Measurements from ENCODE around the gene RPS25.
"Not testable (repeated sequence)": the region's sequence is repeated elsewhere in the genome, so short reads cannot be mapped to it uniquely, and the experiment has no call there.

Gene RPS25

DNA sequence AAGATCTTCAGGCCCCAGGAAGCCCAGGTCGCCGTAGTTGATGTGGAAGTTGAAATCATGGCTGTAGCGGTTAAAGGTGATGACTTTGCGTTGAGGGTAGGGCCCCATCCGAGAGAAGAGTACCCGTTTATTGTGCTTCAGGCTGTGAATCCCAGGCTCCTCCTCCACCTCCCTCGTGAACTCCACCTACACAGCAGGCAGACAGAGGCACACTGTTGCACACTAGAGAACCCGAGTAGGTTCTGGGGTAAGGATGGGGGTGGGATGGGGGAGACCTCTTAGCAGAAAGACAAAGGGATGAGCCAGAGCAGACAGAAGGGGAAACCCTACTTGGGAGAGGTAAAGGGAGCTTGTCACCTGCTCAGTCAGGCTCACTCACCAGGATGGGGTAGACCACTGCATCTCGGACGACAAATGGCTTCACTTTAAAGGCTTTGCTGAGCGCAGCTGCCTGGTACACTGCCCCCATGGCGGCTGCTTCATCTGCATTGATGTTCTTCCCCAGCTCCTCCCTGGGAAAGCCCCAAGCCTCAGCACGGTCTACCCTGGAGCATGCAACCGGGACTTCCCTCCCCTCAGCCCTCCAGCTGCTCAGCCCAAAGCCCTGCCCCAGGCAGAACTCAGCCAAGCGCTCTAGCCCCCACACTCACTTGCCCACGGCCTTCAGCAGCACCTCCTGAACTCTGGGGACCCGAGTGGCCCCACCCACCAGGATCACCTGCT lies 33.5 kb upstream of the RPS25 start:
- no peak overlapping the region for H3K4me3 ChIP-seq (ENCODE audit: low read length)
- H3K4me1 ChIP-seq (ENCODE audit: control insufficient read depth, insufficient read depth, low read length) = peaks cover 7% of the 10 kb centered on the region
- H3K27ac ChIP-seq (ENCODE audit: low read depth, low read length) = no peak overlapping the region
- H3K27me3 ChIP-seq (ENCODE audit: control insufficient read depth, insufficient read depth, low read length) = no peaks in the 10 kb centered on the region
- no peak overlapping the region for H3K9ac ChIP-seq (ENCODE audit: low read length)
- peaks cover 66% of the 10 kb centered on the region for H3K36me3 ChIP-seq (ENCODE audit: control insufficient read depth, insufficient read depth, low read length)

DNA sequence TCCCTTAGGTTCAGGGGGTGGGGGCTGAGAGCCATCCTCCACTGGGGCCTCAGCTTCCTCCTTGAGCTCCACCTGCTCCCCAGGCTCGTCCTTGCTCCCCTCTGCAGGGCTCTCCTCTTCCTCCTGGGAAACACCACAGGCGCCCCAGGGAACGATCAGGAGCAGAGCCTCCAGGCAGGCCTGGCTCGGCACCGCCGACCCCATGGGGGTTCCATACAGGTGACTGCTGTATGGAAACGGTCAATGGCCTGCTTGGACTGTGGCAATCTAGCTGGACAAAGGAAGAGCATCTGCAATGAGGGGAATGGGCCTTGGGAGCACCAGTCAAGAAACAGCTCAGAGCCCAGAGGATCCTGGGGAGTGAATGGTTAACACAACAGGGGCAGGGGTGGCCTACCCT lies 30.9 kb upstream of the RPS25 start:
- Histone ChIP-seq H3K4me1 (ENCODE audit: control insufficient read depth, insufficient read depth, low read length) (no peaks in the 10 kb centered on the region), H3K27me3 (ENCODE audit: control insufficient read depth, insufficient read depth, low read length) (no peaks in the 10 kb centered on the region), H3K4me3 (ENCODE audit: low read length) (no peak overlapping the region), H3K9ac (ENCODE audit: low read length) (no peak overlapping the region), H3K27ac (ENCODE audit: low read depth, low read length) (no peak overlapping the region), H3K36me3 (ENCODE audit: control insufficient read depth, insufficient read depth, low read length) (peaks cover 58% of the 10 kb centered on the region)

DNA sequence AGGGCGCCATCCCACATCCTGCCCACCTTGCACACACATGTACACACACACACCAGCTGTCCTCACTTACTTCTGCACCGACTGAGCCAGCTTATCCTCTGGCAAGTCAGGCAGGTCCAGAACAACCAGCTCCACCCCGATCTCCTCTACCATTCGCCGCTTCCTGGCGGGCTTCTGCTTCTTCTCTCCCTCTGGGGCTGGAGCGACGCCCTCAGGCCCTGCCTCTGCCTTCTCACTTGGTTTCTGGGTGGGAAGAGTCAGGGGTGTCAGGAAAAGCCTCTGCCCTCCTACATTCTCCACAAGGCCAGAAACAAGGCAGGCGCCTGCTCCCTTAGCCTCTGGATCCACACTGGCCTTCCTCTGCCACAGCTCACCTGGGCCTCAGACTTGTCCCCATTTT lies 30.5 kb upstream of the RPS25 start:
- Histone ChIP-seq H3K4me1 (ENCODE audit: control insufficient read depth, insufficient read depth, low read length) (no peaks in the 10 kb centered on the region), H3K36me3 (ENCODE audit: control insufficient read depth, insufficient read depth, low read length) (peaks cover 54% of the 10 kb centered on the region), H3K27ac (ENCODE audit: low read depth, low read length) (no peak overlapping the region), H3K4me3 (ENCODE audit: low read length) (no peak overlapping the region), H3K9ac (ENCODE audit: low read length) (no peak overlapping the region), H3K27me3 (ENCODE audit: control insufficient read depth, insufficient read depth, low read length) (no peaks in the 10 kb centered on the region)

- H3K27ac ChIP-seq (ENCODE audit: low read depth, low read length) = no peak overlapping the region
- peaks cover 43% of the 10 kb centered on the region for H3K36me3 ChIP-seq (ENCODE audit: control insufficient read depth, insufficient read depth, low read length)
- no peak overlapping the region for H3K9ac ChIP-seq (ENCODE audit: low read length)
Measured at GRCh38 chr11:119047205-119047604, 29.1 kb upstream of the RPS25 start.

GRCh38 chr11:119046489-119046888 lies 28.3 kb upstream of the RPS25 start:
- H3K4me1 ChIP-seq (ENCODE audit: control insufficient read depth, insufficient read depth, low read length) = no peaks in the 10 kb centered on the region
- no peak overlapping the region for H3K4me3 ChIP-seq (ENCODE audit: low read length)
- H3K27me3 ChIP-seq (ENCODE audit: control insufficient read depth, insufficient read depth, low read length) = no peaks in the 10 kb centered on the region
- no peak overlapping the region for H3K27ac ChIP-seq (ENCODE audit: low read depth, low read length)
- no peak overlapping the region for H3K9ac ChIP-seq (ENCODE audit: low read length)
- H3K36me3 ChIP-seq (ENCODE audit: control insufficient read depth, insufficient read depth, low read length) = peaks cover 36% of the 10 kb centered on the region

More at GRCh38 chr11:119047205-119047604, 29.1 kb upstream of the RPS25 start:
- Histone ChIP-seq H3K4me1 (ENCODE audit: control insufficient read depth, insufficient read depth, low read length) (no peaks in the 10 kb centered on the region), H3K4me3 (ENCODE audit: low read length) (no peak overlapping the region), H3K27me3 (ENCODE audit: control insufficient read depth, insufficient read depth, low read length) (no peaks in the 10 kb centered on the region)

DNA sequence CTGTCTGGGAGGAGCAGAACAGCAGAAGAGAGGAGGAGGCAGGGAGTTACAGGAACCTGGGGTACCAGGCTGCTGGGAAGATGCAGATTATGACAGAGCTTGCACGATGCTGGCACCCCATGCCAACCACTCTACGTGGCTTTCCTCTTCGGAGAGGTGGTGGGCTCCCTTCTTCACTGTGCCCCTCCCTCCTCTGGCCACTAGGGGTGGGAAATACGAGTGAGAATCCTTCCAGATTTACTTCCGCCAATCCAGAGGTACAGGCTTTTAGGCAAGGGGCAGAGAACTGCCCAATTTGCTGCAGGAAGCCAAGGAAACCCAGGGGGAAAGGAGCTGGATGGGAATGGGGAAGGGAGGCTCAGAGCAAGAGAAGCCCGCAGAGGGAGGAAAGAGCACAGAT lies 26.6 kb upstream of the RPS25 start:
- no peak overlapping the region for H3K27ac ChIP-seq (ENCODE audit: low read depth, low read length)
- peaks cover 27% of the 10 kb centered on the region for H3K36me3 ChIP-seq (ENCODE audit: control insufficient read depth, insufficient read depth, low read length)
- H3K4me1 ChIP-seq (ENCODE audit: control insufficient read depth, insufficient read depth, low read length) = no peaks in the 10 kb centered on the region
- no peaks in the 10 kb centered on the region for H3K27me3 ChIP-seq (ENCODE audit: control insufficient read depth, insufficient read depth, low read length)
- no peak overlapping the region for H3K4me3 ChIP-seq (ENCODE audit: low read length)
- H3K9ac ChIP-seq (ENCODE audit: low read length) = no peak overlapping the region

GRCh38 chr11:119042927-119043326 lies 24.8 kb upstream of the RPS25 start:
- H3K4me3 ChIP-seq (ENCODE audit: low read length) = no peak overlapping the region
- H3K27ac ChIP-seq (ENCODE audit: low read depth, low read length) = no peak overlapping the region
- no peaks in the 10 kb centered on the region for H3K27me3 ChIP-seq (ENCODE audit: control insufficient read depth, insufficient read depth, low read length)
- no peak overlapping the region for H3K9ac ChIP-seq (ENCODE audit: low read length)
- H3K4me1 ChIP-seq (ENCODE audit: control insufficient read depth, insufficient read depth, low read length) = no peaks in the 10 kb centered on the region
- H3K36me3 ChIP-seq (ENCODE audit: control insufficient read depth, insufficient read depth, low read length) = peaks cover 13% of the 10 kb centered on the region

DNA sequence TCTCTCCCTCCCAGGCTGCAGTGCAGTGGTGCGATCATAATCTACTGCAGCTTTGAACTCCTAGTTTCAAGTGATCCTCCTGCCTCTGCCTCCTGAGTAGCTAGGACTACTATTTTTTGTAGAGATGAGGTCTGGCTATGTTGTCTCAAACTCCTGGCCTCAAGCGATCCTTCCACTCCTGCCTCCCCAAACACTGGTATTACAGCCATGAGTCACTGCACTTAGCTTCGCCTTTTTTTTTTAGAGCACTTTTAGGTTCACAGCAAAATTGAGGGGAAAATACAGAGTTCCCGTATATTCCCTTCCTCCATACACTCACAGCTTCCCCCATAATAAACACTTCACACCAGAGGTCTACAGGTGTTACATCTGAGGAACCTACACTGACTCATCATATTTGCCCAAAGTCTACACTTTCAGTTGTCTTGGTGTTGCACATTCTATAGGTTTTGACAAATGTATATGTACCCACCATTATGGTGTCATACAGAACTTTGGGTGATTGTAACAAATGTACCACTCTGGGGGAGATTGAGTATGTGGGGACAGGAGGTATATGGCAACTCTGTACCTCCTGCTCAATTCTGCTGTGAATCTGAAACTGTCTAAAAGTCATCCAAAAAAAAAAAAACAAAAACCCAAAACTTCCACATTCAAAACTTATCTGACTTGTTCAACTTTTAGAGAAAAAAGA lies 23.8 kb upstream of the RPS25 start:
- Histone ChIP-seq H3K27me3 (ENCODE audit: control insufficient read depth, insufficient read depth, low read length) (no peaks in the 10 kb centered on the region), H3K27ac (ENCODE audit: low read depth, low read length) (no peak overlapping the region), H3K9ac (ENCODE audit: low read length) (no peak overlapping the region)

GRCh38 chr11:119039471-119039870 lies 21.3 kb upstream of the RPS25 start:
- not testable (repeated sequence) for H3K4me1 ChIP-seq (ENCODE audit: control insufficient read depth, insufficient read depth, low read length); H3K36me3 ChIP-seq (ENCODE audit: control insufficient read depth, insufficient read depth, low read length); H3K9ac ChIP-seq (ENCODE audit: low read length); H3K4me3 ChIP-seq (ENCODE audit: low read length); H3K27me3 ChIP-seq (ENCODE audit: control insufficient read depth, insufficient read depth, low read length); H3K27ac ChIP-seq (ENCODE audit: low read depth, low read length)

More for the DNA sequence above, 23.8 kb upstream of the RPS25 start:
- H3K36me3 ChIP-seq (ENCODE audit: control insufficient read depth, insufficient read depth, low read length) = peaks cover 4% of the 10 kb centered on the region
- no peaks in the 10 kb centered on the region for H3K4me1 ChIP-seq (ENCODE audit: control insufficient read depth, insufficient read depth, low read length)
- no peak overlapping the region for H3K4me3 ChIP-seq (ENCODE audit: low read length)

DNA sequence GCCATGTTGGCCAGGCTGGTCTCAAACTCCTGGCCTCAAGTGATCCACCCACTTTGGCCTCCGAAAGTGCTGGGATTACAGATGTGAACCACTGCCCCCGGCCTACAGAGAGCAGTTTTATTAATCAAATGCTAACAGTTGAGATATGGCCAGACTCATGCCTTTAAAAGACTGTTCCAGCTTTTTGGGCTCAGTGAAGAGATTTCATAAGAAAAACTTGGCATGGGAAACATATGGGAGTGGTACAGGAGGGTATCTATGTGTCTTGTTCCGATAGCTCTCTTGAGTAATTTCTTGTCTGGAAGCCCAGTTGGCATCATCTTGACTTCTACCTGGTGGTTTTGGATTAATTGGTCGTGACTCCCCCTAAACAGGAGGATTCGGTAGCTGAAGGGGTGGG lies 20.7 kb upstream of the RPS25 start:
- Histone ChIP-seq H3K27ac (ENCODE audit: low read depth, low read length) (no peak overlapping the region), H3K27me3 (ENCODE audit: control insufficient read depth, insufficient read depth, low read length) (no peaks in the 10 kb centered on the region), H3K4me1 (ENCODE audit: control insufficient read depth, insufficient read depth, low read length) (no peaks in the 10 kb centered on the region), H3K9ac (ENCODE audit: low read length) (no peak overlapping the region), H3K36me3 (ENCODE audit: control insufficient read depth, insufficient read depth, low read length) (no peaks in the 10 kb centered on the region), H3K4me3 (ENCODE audit: low read length) (no peak overlapping the region)

- no peaks in the 10 kb centered on the region for H3K27me3 ChIP-seq (ENCODE audit: control insufficient read depth, insufficient read depth, low read length)
- peaks cover 2% of the 10 kb centered on the region for H3K4me1 ChIP-seq (ENCODE audit: control insufficient read depth, insufficient read depth, low read length)
- H3K36me3 ChIP-seq (ENCODE audit: control insufficient read depth, insufficient read depth, low read length) = no peaks in the 10 kb centered on the region
- no peak overlapping the region for H3K4me3 ChIP-seq (ENCODE audit: low read length)
- H3K27ac ChIP-seq (ENCODE audit: low read depth, low read length) = no peak overlapping the region
- no peak overlapping the region for H3K9ac ChIP-seq (ENCODE audit: low read length)
Measured at GRCh38 chr11:119034813-119035212, 16.7 kb upstream of the RPS25 start.

DNA sequence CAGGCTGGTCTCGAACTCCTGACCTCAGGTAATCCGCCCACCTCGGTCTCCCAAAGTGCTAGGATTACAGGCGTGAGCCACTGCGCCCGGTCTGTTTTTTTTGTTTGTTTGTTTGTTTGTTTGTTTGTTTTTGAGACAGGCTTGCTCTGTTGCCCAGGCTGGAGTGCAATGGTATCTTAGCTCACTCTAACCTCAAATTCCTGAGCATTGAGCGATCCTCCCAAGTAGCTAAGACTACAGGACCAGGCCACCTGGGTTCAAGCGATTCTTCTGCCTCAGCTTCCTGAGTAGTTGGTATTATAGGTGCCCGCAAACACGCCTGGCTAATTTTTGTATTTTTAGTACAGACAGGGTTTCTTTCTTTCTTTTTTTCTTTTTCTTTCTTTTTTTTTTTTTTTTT lies 15.3 kb upstream of the RPS25 start:
- not testable (repeated sequence) for H3K4me1 ChIP-seq (ENCODE audit: control insufficient read depth, insufficient read depth, low read length); H3K36me3 ChIP-seq (ENCODE audit: control insufficient read depth, insufficient read depth, low read length); H3K4me3 ChIP-seq (ENCODE audit: low read length); H3K27ac ChIP-seq (ENCODE audit: low read depth, low read length); H3K9ac ChIP-seq (ENCODE audit: low read length); H3K27me3 ChIP-seq (ENCODE audit: control insufficient read depth, insufficient read depth, low read length)

DNA sequence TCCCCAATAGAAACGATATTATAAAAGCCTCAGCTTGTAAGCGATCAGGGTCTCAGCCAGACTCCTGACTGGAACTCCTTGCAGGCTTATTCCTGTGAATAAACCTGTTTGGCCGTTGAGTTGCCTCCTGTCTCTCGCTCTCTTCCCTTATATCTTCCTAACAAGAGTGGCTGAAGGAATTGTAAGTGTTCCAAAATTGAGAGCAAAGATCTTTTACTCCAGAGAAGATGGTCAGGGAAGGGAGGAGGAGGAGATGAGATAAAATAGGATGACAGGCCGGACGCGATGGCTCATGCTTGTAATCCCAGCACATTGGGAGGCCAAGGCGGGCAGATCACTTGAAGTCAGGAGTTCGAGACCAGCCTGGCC lies 13.8 kb upstream of the RPS25 start:
- Histone ChIP-seq H3K36me3 (ENCODE audit: control insufficient read depth, insufficient read depth, low read length) (peaks cover 1% of the 10 kb centered on the region), H3K27ac (ENCODE audit: low read depth, low read length) (no peak overlapping the region), H3K9ac (ENCODE audit: low read length) (no peak overlapping the region)

More for the DNA sequence above, 13.8 kb upstream of the RPS25 start:
- H3K27me3 ChIP-seq (ENCODE audit: control insufficient read depth, insufficient read depth, low read length) = no peaks in the 10 kb centered on the region
- no peak overlapping the region for H3K4me3 ChIP-seq (ENCODE audit: low read length)
- H3K4me1 ChIP-seq (ENCODE audit: control insufficient read depth, insufficient read depth, low read length) = peaks cover 4% of the 10 kb centered on the region

Measured in rectal smooth muscle tissue (tissue), 1 donor.